ENCODE results near the gene MCC. TPM values are rescaled to one million over a fixed set of nuclear protein-coding genes. Genes with fewer than 3 reads are reported as not detected.

Gene MCC
- total RNA-seq, 1 experiment from 2014 or later = 7.1 TPM

- CTCF ChIA-PET = no interaction called here
- no TSS peak for BruUV-seq (replicated peaks)
- Histone ChIP-seq H3K9me2 (replicated peaks; ENCODE audit: low read length) (no peaks in the 10 kb centered on the region), H2AFZ (ENCODE audit: low read length) (no peak overlapping the region), H3K36me3 (ENCODE audit: low read depth, low read length) (no peaks in the 10 kb centered on the region), H3F3A (ENCODE audit: low read length, unreplicated experiment) (no peaks in the 10 kb centered on the region), H3K9me3 (ENCODE audit: low read length) (no peaks in the 10 kb centered on the region), H3K27me3 (ENCODE audit: low read length) (peaks cover 8% of the 10 kb centered on the region; the same call in 1 of the 2 replicates), H4K20me1 (ENCODE audit: low read length) (no peaks in the 10 kb centered on the region), H3K4me3 (ENCODE audit: low read length) (no peak overlapping the region), H3K4me1 (ENCODE audit: insufficient read depth, low read length) (peaks cover 3% of the 10 kb centered on the region; the same call in 1 of the 2 replicates), H3K4me2 (ENCODE audit: low read length) (no peak overlapping the region), H3K9ac (ENCODE audit: low read length) (no peak overlapping the region), H3K27ac (ENCODE audit: low read length) (no peak overlapping the region), H3K79me2 (ENCODE audit: low read length) (no peaks in the 10 kb centered on the region)
- POLR2A ChIA-PET (ENCODE audit: unreplicated experiment) = no interaction called here
- TF ChIP-seq CTCF (conservative IDR thresholded peaks at IDR 0.05; ENCODE audit: low read depth, low read length) (no peak), EZH2 (IDR thresholded peaks at IDR 0.05; ENCODE audit: low read length, unreplicated experiment) (no peak), EZH2phosphoT487 (IDR thresholded peaks at IDR 0.05; ENCODE audit: borderline replicate concordance, low read length) (no peak)
- intact Hi-C loops (cut with micrococcal nuclease) = no loop called here
- ATAC-seq (no peak), DNase-seq (no peak)
Observed at GRCh38 chr5:113201715-113202114, 286.5 kb downstream of the MCC start.

DNA sequence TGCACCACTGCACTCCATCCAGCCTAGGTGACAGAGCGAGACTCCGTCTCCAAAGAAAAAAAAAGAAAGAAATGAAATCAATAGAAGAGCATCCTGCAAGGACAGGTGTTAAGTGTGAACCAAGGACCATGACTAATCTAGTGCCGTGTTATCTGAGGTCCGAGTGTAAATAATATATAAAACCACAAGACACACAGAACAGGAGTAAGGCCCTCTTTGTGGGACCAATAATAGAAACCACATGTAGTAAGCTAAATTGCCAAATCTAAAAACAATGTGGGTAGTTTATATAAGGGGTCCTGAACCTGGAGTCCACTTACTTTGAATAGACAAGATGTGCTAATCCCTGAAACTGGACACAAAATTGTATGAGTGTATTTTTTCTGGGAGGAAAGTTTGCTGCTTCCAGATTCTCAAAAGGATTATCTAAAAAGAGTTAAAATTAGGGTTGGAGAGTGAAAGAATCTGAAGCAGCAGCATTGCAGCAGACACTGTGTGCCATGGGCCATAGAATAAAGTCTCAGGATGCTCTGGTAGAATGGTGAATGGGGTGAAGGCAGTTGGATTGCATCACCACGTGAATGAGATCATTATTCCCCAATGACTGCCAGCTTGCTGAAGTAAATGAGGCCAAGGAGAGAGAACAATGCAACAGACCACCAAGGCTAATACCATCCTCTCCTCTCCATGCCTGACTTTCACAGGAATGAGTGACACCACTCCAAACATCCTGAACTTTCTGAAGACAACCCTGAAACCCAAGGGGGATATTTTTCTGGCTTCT is 288.9 kb downstream of the MCC start:
- Histone ChIP-seq H4K20me1 (ENCODE audit: low read length) (no peaks in the 10 kb centered on the region), H3K4me3 (ENCODE audit: low read length) (no peak overlapping the region), H2AFZ (ENCODE audit: low read length) (no peak overlapping the region), H3K4me1 (ENCODE audit: insufficient read depth, low read length) (peaks cover 3% of the 10 kb centered on the region; the same call in 1 of the 2 replicates), H3K9me2 (replicated peaks; ENCODE audit: low read length) (no peaks in the 10 kb centered on the region), H3K9me3 (ENCODE audit: low read length) (no peaks in the 10 kb centered on the region), H3F3A (ENCODE audit: low read length, unreplicated experiment) (no peaks in the 10 kb centered on the region), H3K4me2 (ENCODE audit: low read length) (no peak overlapping the region), H3K9ac (ENCODE audit: low read length) (no peak overlapping the region), H3K27me3 (ENCODE audit: low read length) (peaks cover 8% of the 10 kb centered on the region; the same call in 1 of the 2 replicates), H3K79me2 (ENCODE audit: low read length) (no peaks in the 10 kb centered on the region), H3K36me3 (ENCODE audit: low read depth, low read length) (no peaks in the 10 kb centered on the region), H3K27ac (ENCODE audit: low read length) (no peak overlapping the region)
- no TSS peak for BruUV-seq (replicated peaks)
- POLR2A ChIA-PET (ENCODE audit: unreplicated experiment) = no interaction called here
- intact Hi-C loops (cut with micrococcal nuclease) = no loop called here
- TF ChIP-seq EZH2 (IDR thresholded peaks at IDR 0.05; ENCODE audit: low read length, unreplicated experiment) (no peak), EZH2phosphoT487 (IDR thresholded peaks at IDR 0.05; ENCODE audit: borderline replicate concordance, low read length) (no peak), CTCF (conservative IDR thresholded peaks at IDR 0.05; ENCODE audit: low read depth, low read length) (no peak)
- DNase-seq (peak; percentile 43), ATAC-seq (peak; percentile 51)
- CTCF ChIA-PET = no interaction called here

Data from PC-3 (cell line).